NCI-H2227 treated with DMSO at 0.1 percent for 48 hours (cell line): ENCODE results near the gene RASL10A.

Experiments used
- DNase-seq: peaks from one replicate; lab custom pipeline; 2025; lab: John Stamatoyannopoulos, UW

Gene RASL10A

DNA sequence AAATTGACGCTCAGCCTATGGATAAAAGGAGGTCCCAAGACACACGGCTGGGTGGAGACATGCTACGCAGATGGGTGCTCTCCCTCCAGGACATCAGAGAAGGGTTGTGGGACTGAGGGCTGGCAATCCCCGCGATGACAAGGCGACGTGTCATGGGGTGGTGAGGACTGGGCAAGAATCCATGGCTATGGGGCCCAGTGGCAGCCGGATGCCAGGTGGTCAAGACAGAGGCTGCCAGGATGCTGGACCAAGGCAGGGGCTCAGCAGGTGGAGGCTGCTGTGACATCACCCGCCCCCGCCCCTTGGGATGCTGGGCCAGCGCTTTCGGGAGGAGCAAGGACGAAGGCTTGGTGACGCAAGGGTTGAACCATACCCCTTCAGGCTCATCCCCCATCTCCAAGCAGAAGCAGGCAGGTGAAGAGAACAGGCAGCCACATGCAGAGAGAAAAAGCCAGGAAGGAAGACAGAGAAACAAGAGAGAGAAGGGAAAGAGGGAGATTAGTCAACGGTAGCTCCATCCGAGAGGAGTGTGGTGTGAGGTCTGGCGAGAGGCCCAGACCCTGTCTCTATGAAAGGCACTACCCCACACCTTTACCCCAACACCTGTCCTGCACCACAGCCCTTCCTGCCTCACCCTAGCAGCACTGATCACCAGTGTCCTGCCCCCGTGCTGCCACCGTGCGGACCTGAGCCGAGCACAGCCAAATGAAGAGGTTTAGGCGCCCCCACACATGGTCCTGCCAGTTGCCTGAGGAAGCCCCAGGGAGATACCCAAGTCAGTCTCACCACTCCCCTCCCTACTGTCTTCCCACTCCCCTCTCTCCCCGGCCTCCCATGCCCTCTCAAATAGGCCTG, 24.1 kb upstream of the RASL10A start:
- no peak for DNase-seq

- DNase-seq: no peak
Observed at GRCh38 chr22:29338398-29338797, 22.9 kb upstream of the RASL10A start.

GRCh38 chr22:29337631-29338284, 22.3 kb upstream of the RASL10A start:
- DNase-seq: no peak

- no peak for DNase-seq
Observed at GRCh38 chr22:29336751-29337490, 21.4 kb upstream of the RASL10A start.

GRCh38 chr22:29335656-29336055, 20.2 kb upstream of the RASL10A start:
- no peak for DNase-seq

- no peak for DNase-seq
Observed at GRCh38 chr22:29334696-29335344, 19.3 kb upstream of the RASL10A start.

DNA sequence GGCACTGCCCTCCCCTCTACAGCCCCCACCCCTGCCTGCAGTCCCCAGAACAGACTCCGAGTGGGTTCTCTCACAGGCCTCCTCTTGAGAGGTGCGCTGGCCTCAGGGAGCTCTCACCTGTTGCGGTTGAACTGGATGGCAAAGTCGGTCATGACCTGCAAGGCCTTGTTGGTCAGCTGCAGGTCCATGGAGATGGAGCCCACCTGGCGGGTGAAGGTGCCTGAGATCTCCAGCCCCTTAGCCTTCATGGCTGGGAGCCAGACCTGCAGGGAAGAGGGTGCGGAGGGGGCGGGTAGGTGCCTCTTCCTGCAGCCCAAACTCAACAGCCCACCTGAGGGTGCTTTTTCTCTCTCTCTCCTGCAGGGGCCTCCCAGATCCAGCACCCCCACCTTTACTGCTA, 18.7 kb upstream of the RASL10A start:
- no peak for DNase-seq

DNA sequence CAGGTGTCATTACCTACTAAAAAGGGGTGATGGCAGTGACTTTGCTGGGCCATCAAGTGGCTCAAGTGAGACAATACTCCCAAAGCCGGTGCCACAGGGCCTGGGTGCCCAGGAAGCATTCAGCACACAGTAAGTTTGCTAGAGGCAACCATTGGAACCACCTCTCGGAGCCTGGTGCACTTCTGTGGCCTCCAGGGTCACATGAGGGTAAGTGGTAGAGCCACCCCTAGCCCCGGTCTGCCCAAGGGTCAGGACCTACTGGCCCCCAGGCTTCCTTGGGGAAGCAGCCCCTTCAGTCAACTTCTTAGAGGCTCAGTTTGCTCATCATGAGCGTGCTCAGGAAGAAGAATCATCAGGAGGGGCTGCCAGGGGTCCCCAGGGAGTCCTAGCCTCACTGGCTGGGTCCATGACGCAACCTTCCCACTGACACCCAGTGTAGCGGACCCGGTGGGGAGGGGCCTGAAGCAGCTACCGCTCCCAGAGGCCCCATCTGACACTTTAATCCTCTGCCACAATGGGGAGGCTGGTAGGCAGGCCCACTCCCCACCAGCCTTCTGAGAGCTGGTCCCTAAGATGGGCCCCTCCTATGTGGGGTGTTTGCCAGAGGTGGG, 17.5 kb upstream of the RASL10A start:
- DNase-seq: no peak

DNA sequence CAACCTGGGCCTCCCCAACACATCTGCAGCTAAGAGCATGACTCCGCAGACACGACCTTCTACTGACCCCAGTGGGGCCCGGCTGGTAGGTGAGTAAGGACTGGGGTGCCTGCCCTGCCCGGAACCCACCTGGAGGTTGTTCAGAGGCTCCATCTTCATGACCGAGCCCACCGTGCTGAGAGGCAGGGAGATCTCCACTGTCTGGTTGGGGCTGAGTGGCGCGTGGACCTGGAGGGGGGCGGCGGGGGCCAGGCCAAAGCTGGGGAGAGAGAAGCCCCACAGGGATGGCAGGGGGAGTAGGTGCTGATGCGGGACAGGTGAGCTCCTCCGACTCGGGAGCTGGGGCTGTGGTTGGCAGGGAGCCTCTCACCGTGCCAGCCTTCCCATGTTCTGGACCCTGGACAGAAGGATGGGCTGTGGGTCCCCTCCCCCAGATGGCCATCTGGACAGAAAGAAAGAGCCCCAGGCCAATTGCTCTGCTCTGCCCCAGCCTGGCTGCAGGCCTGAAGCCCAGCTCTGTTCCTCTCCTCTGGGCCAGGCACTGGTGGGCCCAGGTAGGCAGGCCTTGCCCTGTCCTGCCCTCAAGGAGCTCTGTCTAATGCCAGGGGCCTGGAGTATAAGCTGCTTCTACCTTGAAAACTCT, 16.3 kb upstream of the RASL10A start:
- DNase-seq: no peak

DNA sequence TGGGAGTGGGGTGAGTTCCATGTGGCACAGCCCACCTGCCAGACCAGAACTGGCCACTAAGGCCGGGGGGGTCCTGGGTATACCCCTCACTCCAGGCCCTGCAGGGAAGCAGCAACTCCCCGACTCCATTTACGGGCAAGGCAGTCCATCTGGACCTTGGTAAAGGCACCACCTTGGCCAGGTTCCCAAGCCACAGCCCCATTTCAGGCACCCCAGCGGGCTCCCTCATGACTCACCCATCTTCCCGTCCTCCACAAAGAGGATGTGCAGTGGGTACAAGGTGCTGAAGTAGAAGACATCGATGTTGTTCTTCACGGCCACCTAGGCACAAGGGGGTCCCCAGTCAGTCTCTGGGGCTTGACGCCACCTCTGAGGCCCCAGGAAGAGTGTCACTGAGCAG, 15.7 kb upstream of the RASL10A start:
- DNase-seq: no peak

GRCh38 chr22:29330753-29331152, 15.3 kb upstream of the RASL10A start:
- DNase-seq: no peak

DNA sequence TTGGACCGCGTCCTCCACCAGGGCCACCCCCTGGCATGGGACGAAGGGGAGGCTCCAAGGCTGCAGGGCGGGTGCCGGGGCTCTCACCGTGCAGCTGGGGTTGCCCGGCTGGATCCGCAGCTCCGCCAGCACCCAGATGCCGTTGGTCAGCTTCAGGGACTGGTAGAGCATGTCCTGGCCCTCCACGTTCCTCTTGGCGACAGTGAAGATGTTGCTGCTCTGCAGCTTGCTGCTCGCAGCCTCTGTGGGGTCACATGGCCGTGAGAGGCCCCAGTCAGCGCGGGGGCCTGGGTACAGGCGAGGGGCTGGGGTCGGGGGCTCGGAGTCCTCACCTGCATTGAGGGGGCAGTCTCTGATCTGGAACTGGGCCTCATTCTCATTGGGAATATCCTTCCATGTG, 14.8 kb upstream of the RASL10A start:
- DNase-seq: no peak

DNA sequence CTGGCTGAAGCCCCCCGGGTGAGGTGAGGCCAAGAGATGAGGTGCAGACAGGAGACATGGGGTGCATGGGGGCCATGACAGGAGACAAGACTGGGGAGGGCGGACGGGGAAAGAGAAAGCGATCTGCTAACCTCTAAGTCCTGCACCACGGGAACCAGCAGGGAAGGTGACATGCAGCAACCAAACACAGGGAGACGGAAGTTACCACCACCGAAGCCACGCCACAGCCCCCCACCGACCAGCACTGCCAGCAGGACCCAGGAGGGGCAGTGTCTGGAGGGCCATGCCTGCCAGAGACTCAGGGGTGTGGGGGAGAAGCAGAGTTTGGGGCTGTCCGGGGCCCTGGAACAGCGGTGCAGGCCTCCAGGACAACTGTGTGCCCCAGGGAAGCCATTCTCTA, 14.1 kb upstream of the RASL10A start:
- DNase-seq: no peak

DNA sequence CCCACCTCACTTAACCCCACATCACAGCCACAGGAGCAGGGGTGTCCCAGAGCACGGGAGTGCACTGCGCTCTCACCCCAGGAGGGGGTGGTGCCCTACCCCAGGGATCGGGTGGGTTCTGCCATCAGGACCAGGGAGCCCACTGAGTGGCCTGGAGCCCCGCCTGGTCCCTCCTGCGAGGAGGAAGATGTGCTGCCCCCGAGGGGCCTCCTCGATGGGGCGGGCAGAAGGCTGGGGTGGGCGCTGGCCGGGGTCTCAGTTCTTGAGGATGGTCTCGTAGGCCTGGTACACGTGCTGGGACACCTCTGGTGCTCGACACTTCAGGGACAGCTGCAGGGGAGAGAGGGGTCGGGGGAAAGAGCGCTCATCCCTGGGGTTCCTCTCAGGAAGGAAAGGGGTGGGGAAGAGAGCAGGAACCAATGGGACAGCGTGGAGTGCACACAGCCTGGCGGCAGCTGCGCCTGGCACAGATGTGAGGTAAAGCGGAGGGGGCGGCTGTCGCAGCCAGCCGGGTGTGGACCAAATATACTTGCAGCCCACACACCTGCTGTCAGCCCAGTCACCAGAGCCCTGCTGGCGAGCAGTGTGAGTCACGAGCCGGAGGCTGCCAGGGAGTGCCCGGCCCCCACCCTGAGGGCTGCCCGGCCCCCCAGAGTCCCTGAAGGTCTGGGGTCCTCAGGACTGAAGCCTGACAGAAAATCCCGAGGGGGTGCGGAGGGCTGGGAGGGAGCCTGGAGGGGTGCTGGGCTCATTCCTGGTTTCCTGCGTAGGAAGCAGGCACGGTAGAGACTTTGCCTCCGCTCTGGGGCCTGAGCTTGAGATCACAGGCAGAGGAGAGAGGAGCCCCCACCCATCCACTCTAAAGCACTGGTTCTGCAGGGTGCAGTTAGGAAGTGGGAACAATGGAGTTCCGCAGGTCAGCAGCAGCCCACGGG, 13.3 kb upstream of the RASL10A start:
- no peak for DNase-seq

- DNase-seq: no peak
Observed at GRCh38 chr22:29328055-29328454, 12.6 kb upstream of the RASL10A start.

DNA sequence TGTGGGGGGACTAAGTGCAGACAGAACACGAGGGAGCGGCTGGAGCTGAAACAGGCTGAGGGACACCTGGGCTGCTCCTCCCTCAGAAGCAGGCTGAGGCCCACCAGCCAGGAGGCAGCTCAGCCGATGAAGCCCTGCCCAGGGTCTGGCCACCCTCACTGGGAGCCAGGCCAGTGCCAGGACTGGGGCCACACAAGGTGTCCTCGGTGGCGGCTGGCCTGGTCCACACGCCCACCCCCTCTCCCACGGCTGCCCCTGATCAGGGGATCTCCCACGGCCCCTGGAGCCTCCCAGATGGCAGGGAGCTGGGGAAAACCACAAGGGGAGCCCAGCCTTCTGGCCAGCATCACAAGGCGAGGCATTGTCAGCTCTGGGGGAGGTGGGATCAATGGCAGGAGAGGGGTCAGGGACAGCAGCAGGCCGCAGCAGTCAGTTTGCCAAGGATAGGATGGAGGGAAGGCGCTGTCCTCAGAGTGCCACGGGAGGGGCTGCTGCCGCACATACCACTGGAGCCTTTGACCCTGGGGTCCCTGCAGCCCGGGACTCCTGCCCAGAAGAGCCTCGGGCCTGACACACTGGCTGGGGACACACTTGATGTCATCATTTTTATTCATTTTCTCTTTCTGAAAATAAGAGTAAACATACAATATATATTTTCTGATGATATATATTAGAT, 11.7 kb upstream of the RASL10A start:
- no peak for DNase-seq

DNA sequence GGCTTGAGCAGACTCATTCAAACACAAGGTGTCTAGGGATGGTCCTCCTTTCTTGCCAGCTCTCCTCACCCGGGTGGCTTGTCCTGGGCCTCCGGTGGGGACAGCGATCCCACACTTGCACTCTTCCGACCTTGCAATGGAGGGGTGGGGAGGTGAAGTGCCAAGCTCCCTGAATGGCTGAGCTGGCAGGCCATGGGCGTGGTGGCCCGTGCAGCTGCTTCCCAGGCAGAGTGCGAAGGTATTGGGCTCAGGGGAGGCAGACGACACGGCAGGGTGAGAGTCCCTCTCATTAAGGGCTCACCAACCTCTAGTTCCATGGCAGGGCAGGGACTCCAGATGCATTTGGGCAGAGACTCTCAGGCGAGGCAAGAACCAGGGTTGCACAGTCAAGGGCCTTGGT, 11.0 kb upstream of the RASL10A start:
- DNase-seq: no peak

- DNase-seq: no peak
Observed at GRCh38 chr22:29325785-29326315, 10.4 kb upstream of the RASL10A start.

DNA sequence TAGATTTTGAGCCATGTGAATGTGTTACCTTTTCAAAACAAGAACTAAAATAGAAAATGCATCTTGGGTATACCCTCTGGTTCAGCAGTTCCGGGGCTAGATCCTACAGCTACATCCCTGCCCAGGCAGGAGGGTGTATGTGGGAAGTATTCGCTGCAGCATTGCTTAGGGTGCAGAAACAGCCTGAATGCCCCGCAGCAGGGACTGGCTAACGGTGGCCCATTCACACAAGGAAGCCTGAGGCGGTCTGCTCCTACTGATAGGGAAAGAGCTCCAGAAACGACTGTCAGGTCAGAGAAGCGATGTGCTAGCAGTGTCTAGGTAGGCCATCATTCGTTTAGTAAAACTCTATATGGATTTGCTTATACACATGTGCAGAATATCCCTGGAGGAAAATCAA, 9.9 kb upstream of the RASL10A start:
- no peak for DNase-seq

GRCh38 chr22:29323641-29324040, 8.1 kb upstream of the RASL10A start:
- no peak for DNase-seq
